Endothelial cell of umbilical vein (primary cell): ENCODE results near the gene KRTAP1-3.

ENCODE experiments used
- CTCF ChIP-seq, 2 donors: IDR thresholded peaks; 1 replicate in 1 of 2; 2 replicates in 1 of 2; pipeline ENCODE4 v1.5.1; 2011; ENCODE audit warnings: low read length in 2 of 2, mild to moderate bottlenecking in 2 of 2, moderate library complexity in 2 of 2, control low read depth in 1 of 2, inconsistent platforms in 1 of 2, low read depth in 1 of 2; ENCODE audit not compliant: insufficient read depth in 1 of 2; ENCODE audit errors: extremely low read depth in 1 of 2
- MYC ChIP-seq: IDR thresholded peaks from one replicate; pipeline ENCODE4 v1.6.1; 2011; ENCODE audit warnings: mild to moderate bottlenecking, low read depth, low read length
- POLR2A ChIP-seq: IDR thresholded peaks from 2 replicates; pipeline ENCODE4 v1.6.1; 2012; ENCODE audit warnings: low read depth, mild to moderate bottlenecking, control low read depth, low read length
- POLR2AphosphoS5 ChIP-seq: IDR thresholded peaks from 2 replicates; pipeline ENCODE4 v1.6.1; 2012; ENCODE audit warnings: low read depth, mild to moderate bottlenecking, control low read depth, low read length, moderate library complexity; ENCODE audit not compliant: insufficient read depth
- TF ChIP-seq, protein P1 (sequence below): IDR thresholded peaks from 2 replicates; pipeline ENCODE4 v1.6.1; 2011; ENCODE audit not compliant: insufficient read depth, insufficient read length

DNA sequence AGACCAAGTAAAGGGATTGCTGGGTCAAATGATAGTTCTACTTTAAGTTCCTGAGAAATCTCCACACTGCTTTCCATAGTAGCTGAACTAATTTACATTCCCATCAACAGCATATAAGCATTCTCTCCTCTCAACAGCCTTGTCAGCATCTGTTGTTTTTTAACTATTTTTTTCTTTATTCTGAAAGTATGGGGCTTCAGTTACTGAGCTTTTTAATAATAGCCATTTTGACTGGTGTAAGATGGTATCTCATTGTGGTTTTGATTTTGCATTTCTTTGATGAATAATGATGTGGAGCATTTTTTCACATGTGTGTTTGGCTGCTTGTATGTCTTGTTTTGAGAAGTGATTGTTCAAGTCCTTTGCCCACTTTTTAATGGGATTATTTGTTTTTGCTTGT, 17.9 kb upstream of the KRTAP1-3 start:
- no peak for TF ChIP-seq MYC
- no peak for TF ChIP-seq CTCF (IDR thresholded peaks at IDR 0.05; ENCODE audit: extremely low read depth in 1 of 2, insufficient read depth in 1 of 2, low read depth in 1 of 2, low read length in 2 of 2)
- TF ChIP-seq, protein P1, sequence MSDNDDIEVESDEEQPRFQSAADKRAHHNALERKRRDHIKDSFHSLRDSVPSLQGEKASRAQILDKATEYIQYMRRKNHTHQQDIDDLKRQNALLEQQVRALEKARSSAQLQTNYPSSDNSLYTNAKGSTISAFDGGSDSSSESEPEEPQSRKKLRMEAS = no peak
- TF ChIP-seq POLR2A = no peak
- TF ChIP-seq POLR2AphosphoS5 = no peak
